NCI-H146 (cell line): ENCODE measurements around the gene MYO7A.
A peak's percentile ranks its signal among the peaks of the same experiment; 100 is the strongest.

Experiments
- DNase-seq: peaks from one replicate; lab custom pipeline; 2025; lab: John Stamatoyannopoulos, UW

MYO7A gene

DNA sequence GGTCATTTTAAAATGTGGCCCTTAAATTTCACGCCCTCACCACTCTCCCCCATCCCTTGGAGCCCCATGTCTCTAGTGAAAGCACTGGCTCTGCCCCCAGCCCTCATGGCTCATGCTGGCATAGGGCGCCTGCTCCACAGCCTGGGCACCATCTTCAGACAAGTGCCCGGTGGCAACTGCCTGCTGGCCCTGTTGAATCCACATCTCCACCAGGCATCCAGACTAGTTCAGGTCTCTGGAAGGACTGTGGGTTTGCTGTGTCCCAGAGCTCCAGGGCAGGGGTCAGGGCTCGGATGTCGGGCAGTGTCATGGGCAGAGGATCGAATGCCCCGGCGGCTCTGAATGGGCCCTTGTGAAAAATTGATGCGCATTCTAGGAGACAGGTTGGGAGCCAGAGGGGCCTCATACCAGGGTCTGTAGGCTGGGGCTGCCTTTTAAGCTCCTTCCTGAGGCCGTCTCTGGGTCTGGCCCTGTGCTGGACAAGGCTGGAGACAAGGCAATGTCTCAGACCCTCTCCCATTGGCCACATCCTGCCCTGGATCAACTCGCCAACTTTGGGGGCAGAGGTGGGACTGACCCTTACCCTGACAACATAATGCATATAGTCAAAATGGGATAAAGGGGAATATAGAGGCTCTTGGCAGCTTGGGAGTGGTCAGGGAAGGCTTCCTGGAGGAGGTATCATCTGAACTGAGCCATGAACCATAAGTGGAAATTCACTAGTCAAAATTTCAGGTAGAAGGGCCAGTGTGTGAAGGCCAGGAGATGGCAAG lies 1.2 kb downstream of the MYO7A start:
- DNase-seq, result no peak

DNA sequence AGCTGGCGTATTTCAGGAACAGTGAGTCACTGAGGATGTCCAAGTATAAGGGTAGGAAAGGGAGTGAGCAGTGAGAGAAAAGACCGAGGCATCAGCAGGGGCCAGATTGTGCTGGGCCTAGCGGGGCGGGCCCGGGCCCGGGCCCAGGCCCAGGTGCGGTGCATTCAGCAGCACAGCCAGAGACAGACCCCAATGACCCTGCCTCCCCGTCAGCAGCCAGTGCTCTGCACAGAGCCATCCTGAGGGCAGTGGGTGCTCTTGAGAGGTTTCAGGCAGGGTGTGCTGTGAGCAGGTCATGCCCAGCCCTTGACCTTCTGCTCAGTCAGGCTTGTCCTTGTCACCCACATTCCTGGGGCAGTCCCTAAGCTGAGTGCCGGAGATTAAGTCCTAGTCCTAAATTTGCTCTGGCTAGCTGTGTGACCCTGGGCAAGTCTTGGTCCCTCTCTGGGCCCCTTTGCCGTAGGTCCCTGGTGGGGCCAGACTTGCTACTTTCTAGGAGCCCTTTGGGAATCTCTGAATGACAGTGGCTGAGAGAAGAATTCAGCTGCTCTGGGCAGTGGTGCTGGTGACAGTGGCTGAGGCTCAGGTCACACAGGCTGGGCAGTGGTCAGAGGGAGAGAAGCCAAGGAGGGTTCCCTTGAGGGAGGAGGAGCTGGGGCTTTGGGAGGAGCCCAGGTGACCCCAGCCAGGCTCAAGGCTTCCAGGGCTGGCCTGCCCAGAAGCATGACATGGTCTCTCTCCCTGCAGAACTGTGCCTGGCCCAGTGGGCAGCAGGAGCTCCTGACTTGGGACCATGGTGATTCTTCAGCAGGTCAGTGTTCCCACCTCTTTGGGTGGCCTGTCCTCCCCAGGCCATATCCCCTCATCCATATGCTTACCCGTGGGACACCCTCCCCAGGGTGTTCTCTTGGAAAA lies 2.1 kb downstream of the MYO7A start:
- DNase-seq, result no peak

DNA sequence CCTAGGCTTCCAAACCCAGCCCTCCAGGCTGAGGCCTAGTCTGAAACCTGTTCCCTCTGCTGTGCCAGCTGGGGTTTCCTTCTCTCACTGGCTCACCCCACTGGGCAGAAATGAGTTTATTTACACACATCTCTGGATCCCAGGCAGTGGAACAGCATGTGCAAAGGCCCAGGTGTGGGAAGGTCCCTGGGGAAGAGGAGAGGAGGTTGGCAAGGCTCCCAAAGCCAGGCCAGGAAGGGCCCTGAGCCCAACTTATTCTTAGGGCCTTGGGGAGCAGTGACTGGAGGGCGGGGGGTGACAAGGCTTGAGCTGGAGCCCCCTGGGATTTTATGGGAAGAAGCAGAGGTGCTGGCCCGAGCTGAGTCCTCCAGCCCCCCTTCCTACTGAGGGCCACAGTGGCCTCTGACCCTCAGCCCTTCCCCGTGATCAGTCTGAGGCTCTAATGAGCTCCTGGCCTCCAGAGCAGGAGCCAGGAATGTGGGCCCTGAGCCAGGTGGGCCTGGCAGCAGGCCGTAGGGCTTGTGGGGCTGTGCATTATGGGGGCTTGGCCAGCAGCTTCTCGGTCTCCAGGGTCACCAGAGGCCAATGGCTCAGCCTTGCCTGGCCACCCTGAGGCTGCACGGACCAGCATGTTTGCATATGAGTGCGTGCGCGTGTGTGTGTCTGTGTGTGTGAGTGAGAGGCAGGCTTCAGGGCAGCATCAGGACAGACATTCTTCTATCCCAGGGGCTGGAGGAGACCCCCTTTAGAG lies 2.9 kb downstream of the MYO7A start:
- DNase-seq, result no peak

DNA sequence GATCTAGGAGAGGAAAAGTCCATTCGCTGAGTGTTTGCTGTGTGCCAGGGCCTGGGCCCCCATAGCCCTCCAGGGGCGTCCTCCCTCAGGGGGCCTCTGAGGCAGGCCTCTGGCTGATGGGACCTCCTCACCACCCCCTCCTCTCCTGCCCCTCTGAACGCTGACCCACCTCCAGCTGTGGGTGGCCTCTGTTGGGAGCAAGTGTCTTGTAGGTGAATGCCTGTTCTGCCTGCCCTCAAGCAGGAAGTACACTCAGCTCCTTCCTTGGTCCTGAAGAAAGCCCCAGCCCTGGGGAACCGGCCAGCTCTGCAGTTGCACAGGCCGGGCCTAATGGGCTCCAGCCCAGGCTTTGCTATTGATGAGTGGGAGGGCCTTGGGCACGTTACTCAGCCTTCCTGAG lies 3.5 kb downstream of the MYO7A start:
- DNase-seq, result no peak

DNA sequence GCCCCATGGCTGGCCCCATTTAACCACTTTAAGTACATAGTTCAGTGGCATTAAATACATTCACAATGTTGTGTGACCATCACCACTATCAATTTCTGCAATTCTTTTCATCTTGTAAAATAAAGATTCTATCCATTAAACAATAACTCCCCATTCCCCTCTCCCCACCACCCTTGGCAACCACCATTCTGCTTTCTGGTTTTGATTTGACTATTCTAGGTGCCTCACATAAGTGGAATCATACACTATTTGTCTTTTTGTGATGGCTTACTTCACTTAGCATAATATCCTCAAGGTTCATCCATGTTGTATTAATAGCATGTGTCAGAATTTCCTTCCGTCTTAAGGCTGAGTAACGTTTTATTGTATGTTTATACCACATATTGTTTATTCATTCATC lies 7.0 kb downstream of the MYO7A start:
- no peak for DNase-seq

DNA sequence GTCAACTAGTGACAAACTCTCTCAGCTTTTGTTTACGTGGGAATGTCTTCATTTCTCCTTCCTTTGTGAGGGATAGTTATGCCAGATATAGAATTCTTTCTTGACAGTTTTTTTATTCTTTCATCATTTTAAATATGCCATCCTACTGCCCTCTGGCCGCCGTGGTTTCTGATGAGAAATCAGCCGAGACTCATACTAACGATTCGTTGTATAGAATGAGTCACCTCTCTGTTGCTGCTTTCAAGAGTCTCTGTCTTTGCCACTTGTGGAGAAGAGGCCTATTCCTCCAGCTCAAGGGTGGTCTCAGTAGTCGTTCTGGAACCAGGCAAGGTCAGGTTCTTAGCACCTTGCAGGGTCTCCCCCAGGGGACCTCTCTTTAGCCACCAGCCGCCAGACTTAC lies 8.0 kb downstream of the MYO7A start:
- no peak for DNase-seq

DNA sequence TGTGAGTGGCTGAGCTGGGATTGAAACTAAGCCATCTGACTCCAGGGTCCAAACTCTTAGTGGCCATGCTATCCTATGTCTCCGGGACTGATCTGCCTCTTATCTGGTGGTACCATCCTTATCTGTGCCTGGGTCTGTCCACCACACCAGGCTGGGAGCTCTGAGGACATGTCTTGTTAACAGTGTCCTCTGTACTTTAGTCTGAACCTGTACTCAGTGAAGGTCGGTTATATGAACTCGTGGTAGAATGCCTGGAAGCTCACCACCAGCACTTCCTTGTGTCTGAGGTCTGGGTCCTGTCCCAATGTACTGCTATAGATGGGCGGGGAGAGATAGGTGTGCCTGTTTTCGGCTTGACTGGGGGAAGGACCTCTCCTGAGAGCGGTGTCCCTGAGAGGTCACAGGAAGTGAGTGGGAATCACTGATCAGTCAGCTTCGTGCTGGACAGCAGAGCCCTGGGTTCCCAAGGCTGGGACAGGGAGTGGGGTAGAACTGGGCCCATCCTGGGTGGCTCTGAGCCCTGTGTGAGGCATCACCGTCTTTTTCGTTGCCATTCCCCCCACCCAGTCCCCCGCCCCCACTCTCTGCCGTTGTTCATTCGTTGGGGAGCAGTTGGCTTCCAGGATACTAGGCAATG lies 8.9 kb downstream of the MYO7A start:
- no peak for DNase-seq

DNA sequence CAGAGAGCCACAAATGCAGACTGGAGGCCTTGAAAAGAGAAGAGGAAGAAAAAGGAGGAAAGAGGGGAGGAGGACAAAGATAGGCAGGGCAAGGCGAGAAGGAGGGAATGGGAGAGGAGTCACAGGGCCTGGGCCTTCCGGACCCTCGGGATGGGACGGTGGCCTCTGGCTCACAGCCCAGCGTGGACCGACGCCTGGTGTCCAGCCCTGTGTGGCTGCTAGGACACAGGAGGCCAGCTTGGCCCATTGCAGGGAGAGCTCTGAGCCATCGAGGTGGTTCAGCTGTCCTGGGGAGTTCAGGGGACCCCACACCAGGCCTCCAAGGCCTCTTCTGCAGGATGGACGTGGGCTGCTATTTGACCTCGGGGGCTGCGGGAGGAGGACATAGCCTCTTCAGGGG lies 9.4 kb downstream of the MYO7A start:
- no peak for DNase-seq

DNA sequence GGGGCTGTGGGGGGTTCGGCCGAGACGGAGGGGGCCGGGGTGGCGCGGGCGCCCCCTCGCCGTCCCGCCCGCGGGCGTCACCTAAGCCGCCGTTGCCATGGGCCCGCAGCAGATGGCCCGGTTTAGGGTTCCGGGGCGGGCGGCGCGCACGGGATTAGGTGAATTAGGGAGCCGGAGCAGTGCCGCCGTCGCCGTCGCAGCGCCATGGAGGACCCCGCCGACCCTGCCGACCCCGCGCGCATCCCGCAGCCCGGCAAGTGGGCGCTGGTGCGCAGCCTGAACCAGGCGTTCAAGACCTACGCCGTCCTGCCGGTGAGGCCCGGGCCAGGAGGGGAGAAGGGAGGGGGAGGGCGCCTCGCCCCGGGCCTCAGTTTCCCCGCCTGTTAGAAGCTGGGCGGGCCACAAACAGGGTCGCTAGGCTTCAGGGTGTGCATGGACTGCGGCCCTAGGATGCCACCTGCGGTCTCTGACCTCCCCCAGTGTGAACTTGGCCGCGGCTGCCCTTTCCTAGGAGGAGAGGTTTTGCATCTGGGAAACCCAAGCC lies 10.1 kb downstream of the MYO7A start:
- DNase-seq, result no peak

DNA sequence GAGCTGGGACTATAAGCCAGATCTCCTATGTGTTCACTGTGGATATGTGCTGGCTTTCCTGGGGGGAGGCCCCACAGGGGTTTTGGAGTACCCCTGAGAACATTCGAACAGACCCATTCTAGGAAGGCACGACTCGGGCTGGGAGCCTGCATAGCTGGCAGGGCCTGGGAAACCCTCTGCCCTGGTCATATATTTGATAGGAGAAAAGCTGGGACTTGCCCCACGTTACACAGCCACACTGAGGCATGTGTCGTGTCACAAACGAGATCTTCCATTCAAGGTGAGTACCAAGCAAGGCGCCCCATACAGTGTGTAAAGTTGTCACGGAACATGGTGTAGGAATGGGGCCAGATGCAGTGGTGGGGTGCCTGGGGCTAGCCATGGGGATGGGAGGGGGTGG lies 11.2 kb downstream of the MYO7A start:
- DNase-seq, result no peak

DNA sequence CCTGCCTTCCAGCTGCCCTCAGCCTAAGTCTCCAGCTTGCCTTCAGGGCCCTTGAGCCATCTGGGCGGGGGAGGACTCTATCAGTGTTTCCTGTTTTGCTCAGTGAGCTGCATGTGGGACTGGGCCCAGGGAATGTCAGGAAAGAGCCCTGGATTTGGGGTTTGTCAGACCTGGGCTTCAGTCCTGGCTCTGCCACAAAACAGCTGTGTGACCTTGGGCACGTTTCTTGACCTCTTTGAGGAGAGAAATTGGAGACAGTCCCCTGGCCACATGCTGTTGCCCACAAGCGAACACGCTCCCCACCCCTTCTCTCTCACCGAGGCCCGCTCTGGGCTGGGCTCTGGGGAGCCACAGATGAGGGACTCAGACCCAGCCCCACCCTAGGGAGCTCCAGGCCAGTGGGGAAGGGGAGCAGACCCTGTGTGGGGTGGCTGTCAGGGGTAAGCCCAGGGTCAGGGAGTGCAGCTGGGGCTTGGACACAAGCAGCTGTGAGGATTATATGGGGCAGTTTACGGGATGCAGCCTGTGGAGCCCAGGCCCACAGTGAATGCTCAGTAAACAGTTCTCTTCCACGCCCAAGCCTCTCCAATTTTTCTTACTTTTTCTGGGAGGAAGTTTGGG lies 12.3 kb downstream of the MYO7A start:
- DNase-seq, result no peak

DNA sequence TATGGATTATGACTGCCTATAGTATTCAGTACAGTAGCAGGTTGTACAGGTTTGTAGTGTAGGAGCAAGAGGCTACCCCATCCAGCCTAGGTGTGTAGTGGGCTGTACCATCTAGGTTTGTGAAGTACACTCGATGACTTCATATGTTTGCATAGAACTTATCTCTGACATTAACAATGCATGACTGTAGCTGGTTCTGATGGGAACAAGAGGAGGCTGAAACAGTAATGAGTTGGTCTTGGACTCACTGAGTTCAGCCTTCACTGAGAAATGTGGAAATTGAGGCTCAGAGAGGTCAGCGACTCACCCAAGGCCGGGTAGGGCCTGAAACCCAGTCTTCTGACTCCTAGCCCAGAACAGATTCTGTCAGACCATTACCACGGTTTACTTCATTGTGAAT lies 13.0 kb downstream of the MYO7A start:
- peak; percentile 37 for DNase-seq

DNA sequence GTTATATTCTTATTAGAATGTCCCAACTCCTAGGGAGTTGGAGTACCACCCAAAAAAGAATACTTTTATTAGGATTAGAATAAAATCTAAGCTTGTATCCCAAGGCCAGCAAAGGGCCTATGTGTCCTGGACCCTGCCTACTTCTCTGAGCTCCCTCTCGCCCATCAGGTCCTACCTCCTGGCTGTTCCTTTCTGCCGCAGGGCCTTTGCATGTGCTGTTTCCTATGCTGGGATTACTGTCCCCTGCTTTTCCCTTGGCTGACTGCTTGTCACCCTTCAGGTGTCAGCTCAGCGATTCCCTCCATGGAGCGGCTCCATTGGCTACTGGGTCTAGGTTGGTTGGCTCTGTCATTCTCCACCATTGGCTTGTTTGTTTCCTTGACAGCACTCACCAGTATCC lies 13.4 kb downstream of the MYO7A start:
- no peak for DNase-seq

DNA sequence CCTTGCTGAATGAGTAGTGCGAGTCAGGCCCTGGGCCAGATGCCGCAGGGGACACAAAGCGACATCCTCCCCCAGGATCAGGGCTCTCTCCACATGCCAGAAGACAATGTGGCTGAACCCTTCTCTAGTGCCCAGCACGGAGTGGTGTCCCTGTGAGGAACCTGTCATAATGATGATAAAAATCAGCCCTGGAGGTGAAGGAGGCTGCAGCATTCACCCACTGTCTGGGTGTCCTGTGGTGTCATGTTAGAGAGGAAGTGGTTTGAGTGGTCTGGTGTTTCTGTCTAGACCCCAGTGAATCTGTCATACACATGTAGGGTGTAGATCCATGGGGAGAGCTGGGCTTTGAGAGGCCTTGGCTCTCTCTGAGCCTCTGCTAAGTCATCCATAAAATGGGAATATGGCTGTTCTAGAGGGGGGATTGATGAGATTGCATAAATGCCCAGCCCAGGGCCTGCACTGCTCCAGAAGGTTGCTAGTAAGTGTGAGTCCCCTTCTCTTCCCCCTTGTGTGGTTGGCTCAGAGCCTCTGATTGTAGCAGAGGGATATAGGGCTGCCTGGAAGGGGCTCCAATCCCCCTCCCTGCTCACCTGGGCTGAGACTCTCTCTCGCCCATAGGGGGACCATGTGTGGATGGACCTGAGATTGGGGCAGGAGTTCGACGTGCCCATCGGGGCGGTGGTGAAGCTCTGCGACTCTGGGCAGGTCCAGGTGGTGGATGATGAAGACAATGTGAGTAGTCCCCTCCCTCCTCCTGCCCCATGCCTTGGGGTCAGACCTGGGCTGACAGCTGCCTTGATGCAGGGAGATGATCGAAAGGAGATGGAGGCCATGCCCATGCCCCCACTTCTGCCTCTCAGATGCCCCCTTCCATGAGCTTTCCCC lies 14.3 kb downstream of the MYO7A start:
- DNase-seq, result no peak

DNA sequence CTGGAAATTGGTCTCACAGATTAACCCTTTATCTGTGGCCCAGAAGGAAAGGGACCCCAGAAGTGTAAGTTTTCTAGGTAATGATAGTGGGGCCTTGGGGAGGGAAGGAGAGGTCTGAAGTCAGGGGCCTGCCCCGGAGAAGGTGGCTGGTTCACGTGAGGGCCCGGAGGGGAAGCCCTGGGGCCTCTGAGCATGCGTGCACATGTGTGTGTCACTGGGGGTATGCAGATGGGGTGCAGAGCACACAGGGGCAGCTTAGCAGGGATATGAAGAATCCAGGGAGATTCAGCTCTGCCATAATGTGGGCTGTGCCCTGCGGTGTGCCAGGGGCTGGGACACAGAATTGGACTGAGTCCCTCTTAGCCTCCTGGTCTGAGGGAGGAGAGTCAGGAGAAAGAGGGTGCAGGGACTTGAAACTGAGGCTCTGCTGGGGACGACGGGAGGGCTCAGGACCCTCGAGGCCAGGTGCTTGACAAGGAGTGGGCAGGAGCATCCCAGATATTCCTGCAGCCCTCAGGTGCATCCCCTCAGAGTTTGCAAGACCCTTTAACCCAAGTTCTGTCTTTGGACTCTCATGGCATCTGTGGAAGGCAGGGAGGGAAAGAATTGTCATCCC lies 15.5 kb downstream of the MYO7A start:
- DNase-seq, result no peak

DNA sequence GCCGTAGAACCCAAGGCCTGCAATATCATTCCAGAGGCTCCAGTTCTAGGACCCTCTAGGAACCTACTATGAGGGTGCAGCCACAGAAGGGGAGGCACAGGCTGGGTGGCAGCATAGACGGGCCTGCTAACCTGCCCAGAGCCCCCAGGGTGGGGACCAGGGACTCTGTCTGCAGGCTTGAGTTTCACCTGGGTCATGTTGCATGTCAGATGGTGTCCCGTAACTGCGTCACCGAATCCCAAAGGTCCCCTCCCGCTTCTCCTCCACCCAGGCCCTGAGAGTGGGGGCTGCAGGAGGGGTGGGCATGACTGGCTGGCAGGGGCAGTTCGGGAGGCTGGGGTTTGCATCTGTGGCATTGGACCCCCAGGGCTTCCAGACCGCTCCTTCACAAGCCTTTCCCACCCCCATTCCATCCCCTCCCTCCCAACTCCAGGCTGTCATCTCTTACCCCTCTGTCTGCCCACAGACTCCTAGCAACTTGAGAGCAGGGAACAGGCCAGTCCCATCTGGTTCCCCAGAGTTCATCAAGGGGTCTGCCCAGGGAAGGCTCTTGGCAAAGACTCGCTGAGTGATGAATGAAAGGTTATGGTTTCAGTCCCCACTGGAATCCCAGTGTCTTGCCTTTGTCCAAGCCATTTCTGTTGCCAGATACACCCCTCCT lies 16.3 kb downstream of the MYO7A start:
- no peak for DNase-seq

DNA sequence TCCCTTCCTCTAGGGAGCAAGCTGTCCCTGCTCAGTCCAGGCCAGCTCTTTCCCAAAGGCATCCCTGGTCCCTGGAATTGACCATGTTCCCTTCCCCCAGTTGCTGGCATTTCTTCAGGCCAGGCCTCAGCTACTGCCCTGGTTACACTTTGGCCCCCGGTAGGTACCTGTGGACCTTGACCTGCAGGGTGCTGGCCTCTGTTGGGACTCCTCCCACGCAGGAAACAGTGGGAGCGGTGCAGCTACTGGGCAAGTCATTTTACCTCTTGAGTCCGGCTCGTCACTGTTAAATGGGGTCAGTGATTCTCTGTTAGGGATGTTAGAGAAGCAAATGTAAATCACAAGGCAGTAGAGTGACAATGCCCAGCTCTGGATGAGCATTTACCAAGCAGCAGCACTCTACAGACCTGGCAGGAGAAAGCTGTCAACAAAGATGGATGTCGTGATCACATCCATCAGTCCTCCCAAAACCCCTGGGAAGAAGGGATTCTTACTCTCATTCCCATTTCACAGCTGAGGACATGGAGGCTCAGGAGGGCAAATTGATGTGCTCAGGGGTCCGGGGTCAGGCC lies 16.9 kb downstream of the MYO7A start:
- no peak for DNase-seq

DNA sequence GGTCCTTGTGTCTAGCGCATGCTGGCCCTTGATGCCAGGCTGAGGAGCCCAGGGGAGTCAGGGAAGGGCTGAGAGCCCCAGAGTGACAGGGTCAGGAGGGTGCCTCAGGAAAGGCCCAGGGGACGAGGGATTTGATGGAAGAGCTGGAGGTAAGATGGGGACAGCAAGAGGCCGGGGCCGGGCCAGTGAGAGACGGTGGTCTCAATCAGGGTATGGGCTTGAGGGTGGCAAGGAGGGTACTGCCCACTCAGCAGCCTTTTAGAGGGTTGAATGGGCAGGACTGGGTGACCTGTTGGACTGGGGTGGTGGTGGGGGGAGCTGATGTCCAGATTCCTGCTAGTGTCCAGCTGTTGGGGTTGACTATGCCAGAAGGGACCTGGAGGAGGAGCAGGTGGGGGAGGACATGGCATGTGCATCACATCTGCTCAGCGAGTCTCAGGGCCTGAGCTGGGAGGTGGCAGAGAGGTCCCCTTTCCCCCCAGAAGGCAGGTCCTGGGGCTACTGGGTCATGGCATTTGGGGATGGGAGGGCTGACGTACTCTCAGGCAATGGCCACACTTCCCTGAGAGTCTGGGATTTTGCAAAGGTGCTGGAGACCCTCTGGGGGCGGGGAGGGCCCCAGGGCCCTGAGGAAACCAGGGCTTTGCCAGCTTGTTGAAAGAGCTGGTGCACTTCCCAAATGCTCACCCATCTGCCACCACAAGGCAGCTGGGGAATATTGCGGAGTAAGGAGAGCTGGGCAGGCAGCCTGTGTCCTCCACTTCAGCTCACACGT lies 18.4 kb downstream of the MYO7A start:
- DNase-seq, result no peak

DNA sequence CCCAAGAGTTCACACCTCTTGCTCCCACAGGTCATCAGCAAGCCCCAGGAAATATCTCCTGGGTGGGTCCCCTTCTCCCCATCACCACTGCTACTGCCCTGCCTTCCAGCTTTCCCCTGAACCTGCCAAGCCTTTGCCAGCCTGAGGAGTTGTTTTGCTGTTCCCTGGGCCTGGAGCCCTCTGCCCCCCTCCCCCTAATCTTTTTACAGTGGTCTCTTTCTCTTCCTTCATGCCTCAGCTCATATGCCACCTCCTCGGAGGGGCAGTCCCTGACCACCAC lies 18.9 kb downstream of the MYO7A start:
- DNase-seq, result no peak
